K562 (cell line): ENCODE measurements around the gene ALG1L2. TPM values are rescaled to one million over a fixed set of nuclear protein-coding genes. Genes with fewer than 3 reads are reported as not detected.
A peak's percentile ranks its signal among the peaks of the same experiment; 100 is the strongest.
"Not testable (repeated sequence)": the region's sequence is repeated elsewhere in the genome, so short reads cannot be mapped to it uniquely, and the experiment has no call there.

Source experiments
- ATAC-seq: fragments of 200-7000 bp; cut with Tn5 transposase; 3 replicates; pipeline ENCODE4 v1.9.1; 2020; ENCODE audit warnings: moderate library complexity
- BruUV-seq: library from RNA; stranded (reverse); fragments of 400-500 nt; replicated peaks from 2 replicates; lab custom pipeline; 2021; lab: Mats Ljungman, UMichigan
- CTCF ChIA-PET: fragments of 300-600 bp; formaldehyde crosslinking; extraction: SDS; loops from one replicate; lab custom pipeline; 2021; ENCODE audit warnings: low intra/inter-chr PET ratio; lab: Yijun Ruan, JAX
- POLR2A ChIA-PET: fragments of 300-600, 350-650 bp; sonication (Branson Sonifier 250); formaldehyde crosslinking; extraction: SDS; loops from one replicate; lab custom pipeline; 2021; ENCODE audit warnings: antibody characterized with exemption, inconsistent platforms; lab: Yijun Ruan, JAX
- DNase-seq, 4 experiments: peaks; one replicate each; pipeline versions ENCODE4 v3.0.0 to v3.0.0-alpha.2; 2011 to 2018; ENCODE audit warnings: low spot score in 3 of 4, mixed read lengths in 3 of 4; ENCODE audit errors: extremely low read depth in 1 of 4
- FAIRE-seq: peaks from 2 replicates; lab custom pipeline; 2011; peaks lifted over from hg19 to GRCh38; lab: Jason Lieb, UNC
- H2AFZ ChIP-seq: 2 replicates; pipeline ENCODE4 v1.6.0; 2011; ENCODE audit warnings: low read depth, low read length, control low read depth, inconsistent platforms
- H3K27ac ChIP-seq: fragments of 200-600 bp; 3 replicates; pipeline ENCODE4 v1.8.0; 2011; ENCODE audit warnings: low read depth, mild to moderate bottlenecking, control low read depth, inconsistent platforms, low read length, moderate library complexity, mixed read lengths; ENCODE audit errors: extremely low read depth
- H3K27me3 ChIP-seq, 2 experiments: fragments of 300-600 bp in 1 of 2; 2 replicates in 1 of 2; 3 replicates in 1 of 2; pipeline versions ENCODE4 v1.6.0 to v1.8.0; 2011; ENCODE audit warnings: inconsistent platforms in 2 of 2, low read length in 2 of 2, mild to moderate bottlenecking in 1 of 2, mixed read lengths in 1 of 2, moderate library complexity in 1 of 2; ENCODE audit not compliant: control insufficient read depth in 2 of 2, insufficient read depth in 2 of 2
- H3K36me3 ChIP-seq: fragments of 300-600 bp; 3 replicates; pipeline ENCODE4 v1.8.0; 2011; ENCODE audit warnings: mild to moderate bottlenecking, low read length, inconsistent platforms; ENCODE audit not compliant: control insufficient read depth, insufficient read depth
- H3K4me1 ChIP-seq, 2 experiments: fragments of 200-600 bp in 1 of 2; replicated peaks in 1 of 2; 2 replicates in 1 of 2; 3 replicates in 1 of 2; pipeline versions ENCODE4 v1.5.1 to v1.8.0; 2011; ENCODE audit warnings: inconsistent platforms in 2 of 2, low read length in 2 of 2, mild to moderate bottlenecking in 1 of 2, mixed read lengths in 1 of 2, moderate library complexity in 1 of 2; ENCODE audit not compliant: control insufficient read depth in 2 of 2, insufficient read depth in 2 of 2
- H3K4me2 ChIP-seq: 2 replicates; pipeline ENCODE4 v1.6.1; 2011; ENCODE audit warnings: low read length, control low read depth, inconsistent platforms, mixed read lengths; ENCODE audit not compliant: insufficient read depth
- H3K4me3 ChIP-seq: fragments of 200-600 bp; sonication (generic), shearing (Covaris generic); 2 replicates; pipeline ENCODE4 v1.5.1; 2016; ENCODE audit warnings: control low read depth, inconsistent platforms
- H3K79me2 ChIP-seq: fragments of 200-600 bp; 3 replicates; pipeline ENCODE4 v1.8.0; 2011; ENCODE audit warnings: low read length, inconsistent platforms; ENCODE audit not compliant: control insufficient read depth, insufficient read depth
- H3K9ac ChIP-seq, 2 experiments: 2 replicates each; pipeline versions ENCODE4 v1.6.0 to v1.6.1; 2011; ENCODE audit warnings: low read depth in 2 of 2, low read length in 2 of 2, control low read depth in 1 of 2, inconsistent platforms in 1 of 2, mild to moderate bottlenecking in 1 of 2, mixed read lengths in 1 of 2; ENCODE audit not compliant: insufficient read depth in 1 of 2
- H3K9me1 ChIP-seq: one replicate; pipeline ENCODE4 v1.6.0; 2011; ENCODE audit warnings: inconsistent platforms, mild to moderate bottlenecking, low read length, moderate library complexity; ENCODE audit not compliant: control insufficient read depth, insufficient read depth
- H3K9me3 ChIP-seq: replicated peaks from 2 replicates; pipeline ENCODE4 v1.5.1; 2011; ENCODE audit warnings: low read depth, low read length, inconsistent platforms; ENCODE audit not compliant: control insufficient read depth, insufficient read depth
- H4K20me1 ChIP-seq: replicated peaks from 2 replicates; pipeline ENCODE4 v1.6.1; 2011; ENCODE audit warnings: low read length, inconsistent platforms, mixed read lengths; ENCODE audit not compliant: control insufficient read depth, insufficient read depth
- ARID1B ChIP-seq: fragments of 450-650 bp; IDR thresholded peaks from 2 replicates; pipeline ENCODE4 v1.6.1; 2016; ENCODE audit warnings: antibody characterized with exemption, mild to moderate bottlenecking, inconsistent platforms
- CBFA2T2 ChIP-seq: fragments of 450-650 bp; conservative IDR thresholded peaks from 2 replicates; pipeline ENCODE4 v1.6.1; 2017; ENCODE audit warnings: mild to moderate bottlenecking
- CBFA2T3 ChIP-seq: fragments of 450-650 bp; IDR thresholded peaks from 2 replicates; pipeline ENCODE4 v1.6.1; 2017
- CHD1 ChIP-seq: fragments of 200-600 bp; sonication (generic); IDR thresholded peaks from one replicate; pipeline ENCODE4 v1.6.1; 2012; ENCODE audit warnings: mild to moderate bottlenecking, moderate library complexity, low read length, inconsistent platforms
- DDX20 ChIP-seq: fragments of 450-650 bp; IDR thresholded peaks from 2 replicates; pipeline ENCODE4 v1.6.1; 2016; ENCODE audit warnings: missing genetic modification characterization, low read depth, mild to moderate bottlenecking, missing compliant biosample characterization, moderate library complexity
- DPF2 ChIP-seq: fragments of 450-650 bp; IDR thresholded peaks from 2 replicates; pipeline ENCODE4 v1.6.1; 2016
- HNRNPL ChIP-seq: fragments of 200-400 bp; formaldehyde crosslinking; IDR thresholded peaks from 2 replicates; pipeline ENCODE4 v1.6.1; 2017; ENCODE audit warnings: low read depth, mild to moderate bottlenecking, low read length
- RCOR1 ChIP-seq, 2 experiments: IDR thresholded peaks; 2 replicates each; pipeline ENCODE4 v1.6.1; 2012; ENCODE audit warnings: low read depth in 2 of 2, low read length in 2 of 2, borderline replicate concordance in 1 of 2, improper control_type of control experiment in 1 of 2
- SMAD2 ChIP-seq: fragments of 150-350 bp; IDR thresholded peaks from 2 replicates; pipeline ENCODE4 v1.6.1; 2014; ENCODE audit warnings: low read depth, mild to moderate bottlenecking, low read length
- TAL1 ChIP-seq: fragments of 450-650 bp; IDR thresholded peaks from 2 replicates; pipeline ENCODE4 v1.6.1; 2016; ENCODE audit warnings: mild to moderate bottlenecking
- TCF3 ChIP-seq: sonication (generic); formaldehyde crosslinking; IDR thresholded peaks from 2 replicates; pipeline ENCODE4 v1.4.0; 2020; ENCODE audit warnings: mild to moderate bottlenecking, missing genetic modification reagents
- TEAD4 ChIP-seq, 2 experiments: sonication (generic) in 1 of 2; formaldehyde crosslinking in 1 of 2; IDR thresholded peaks; 2 replicates each; pipeline versions ENCODE4 v1.6.1 to v1.8.0; 2012 to 2022; ENCODE audit warnings: borderline replicate concordance in 1 of 2, inconsistent platforms in 1 of 2, low read length in 1 of 2, mild to moderate bottlenecking in 1 of 2, missing genetic modification reagents in 1 of 2
- WGBS: fragments of 100-300 bp; shearing (Covaris generic); methylation state at CpG from one replicate; pipeline ENCODE4 v1.1.6; 2016; ENCODE audit warnings: low coverage, mixed read lengths; ENCODE audit not compliant: insufficient coverage; ENCODE audit errors: missing lambda C conversion rate; 5-methylcytosine and 5-hydroxymethylcytosine counted together
- in situ Hi-C: fragments of 300-500 bp; cut with MboI; formaldehyde crosslinking; loops from 4 replicates; pipeline ENCODE4 v1.15.0; 2018; ENCODE audit warnings: inconsistent platforms, mixed read lengths
- intact Hi-C: fragments of 100-400 bp; cut with micrococcal nuclease; formaldehyde crosslinking; loops from 2 replicates; pipeline ENCODE4 v1.14.2; 2022
- polyA plus RNA-seq, 8 experiments: library from polyadenylated mRNA; depleted of rRNA in 4 of 8; stranded (reverse) in 5 of 8; unstranded in 3 of 8; fragments of >200 nt; fragmentation: Nextera tagmentation in 2 of 8; fragmentation: Illumina TruSeq in 1 of 8; extraction: Ambion mirVana in 2 of 8; extraction: Trizol in 1 of 8; gene quantifications; 2 replicates each; pipeline versions ENCODE4 v1.2.1 to v1.2.3, GENCODE V29; 2011 to 2014; ENCODE audit warnings: inconsistent platforms in 1 of 8, missing spikeins in 1 of 8
- total RNA-seq, 7 experiments: library from RNA; depleted of rRNA in 6 of 7; stranded (reverse); fragments of >200 nt in 6 of 7; fragmentation: Illumina TruSeq in 2 of 7; extraction: Trizol in 2 of 7; gene quantifications; 2 replicates each; pipeline versions ENCODE4 v1.2.1 to v1.2.3, GENCODE V29; 2011 to 2021; ENCODE audit warnings: low replicate concordance in 1 of 7

ALG1L2 gene
- total and polyA plus RNA-seq, 9 of the 15 experiments (the other 6 are each of a cell fraction or from before 2014, with no cell fraction given) = 0.10 to 1.1 (median 0.33) TPM; not detected in 2

DNA sequence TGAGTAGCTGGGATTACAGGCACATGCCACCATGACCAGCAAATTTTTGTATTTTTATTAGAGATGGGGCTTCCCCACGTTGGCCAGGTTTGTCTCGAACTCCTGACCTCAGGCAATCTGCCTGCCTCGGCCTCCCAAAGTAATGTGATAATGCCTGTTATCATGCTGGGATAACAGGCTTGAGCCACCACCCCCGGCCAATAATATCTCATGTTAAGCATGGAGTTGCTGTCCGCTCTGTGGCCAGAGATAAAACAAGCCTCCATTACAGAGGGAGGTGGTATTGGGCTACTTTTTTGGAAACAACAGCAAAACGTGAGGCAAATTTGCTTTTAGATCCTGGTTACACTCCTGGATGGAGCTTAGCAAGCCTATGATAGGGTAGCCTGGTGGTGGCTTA lies 32.9 kb upstream of the ALG1L2 start:
- peak overlapping the region; percentile 55; the same call in 1 of the 2 replicates for H2AFZ ChIP-seq
- H3K9me3 ChIP-seq = no peaks in the 10 kb centered on the region
- in situ Hi-C loops (no loop called here), intact Hi-C loops (no loop called here)
- DNase-seq (peak in 2 of 4 experiments; percentile 4 to 49), FAIRE-seq (no peak), ATAC-seq (no peak)
- no TSS peak for BruUV-seq
- TF ChIP-seq DPF2 (0 out of 2 replicates have a peak, but pooled peaks have one; percentile 34), CBFA2T2 (peak; percentile 61), CHD1 (no peak), HNRNPL (no peak), SMAD2 (no peak), DDX20 (tag) (no peak), RCOR1 (IDR thresholded peaks at IDR 0.05; ENCODE audit: borderline replicate concordance in 1 of 2, low read depth in 2 of 2, low read length in 2 of 2) (0 out of 4 replicates have a peak, but pooled peaks of 1 of the 2 experiments have one; percentile 34), ARID1B (peak; percentile 45; the same call in 1 of the 2 replicates), CBFA2T3 (peak; percentile 73), TAL1 (peak; percentile 55; the same call in 1 of the 2 replicates), TCF3 (CRISPR knock-in tag) (peak; percentile 59), TEAD4 (IDR thresholded peaks at IDR 0.05; ENCODE audit: low read length) (peak; percentile 41; the same call in 1 of the 2 replicates), TEAD4 (CRISPR knock-in tag; IDR thresholded peaks at IDR 0.05; ENCODE audit: borderline replicate concordance) (no peak)
- H3K4me1 ChIP-seq = no peaks in the 10 kb centered on the region; a peak in 3 of 5 replicates
- no peak overlapping the region for H3K4me3 ChIP-seq
- H4K20me1 ChIP-seq = no peaks in the 10 kb centered on the region
- no peaks in the 10 kb centered on the region for H3K9me1 ChIP-seq
- no peak overlapping the region for H3K9ac ChIP-seq
- no peaks in the 10 kb centered on the region for H3K36me3 ChIP-seq
- H3K4me2 ChIP-seq = peak overlapping the region; percentile 46; the same call in 1 of the 2 replicates
- CTCF ChIA-PET = no interaction called here
- no peak overlapping the region; the same call in 2 of the 3 replicates for H3K27ac ChIP-seq
- peaks cover 0 to 4% of the 10 kb centered on the region in 2 experiments; a peak in 1 of 5 replicates for H3K27me3 ChIP-seq
- POLR2A ChIA-PET = no interaction called here
- no peaks in the 10 kb centered on the region for H3K79me2 ChIP-seq
- 0% methylated on average over 3 of the region's 6 CpGs for WGBS

DNA sequence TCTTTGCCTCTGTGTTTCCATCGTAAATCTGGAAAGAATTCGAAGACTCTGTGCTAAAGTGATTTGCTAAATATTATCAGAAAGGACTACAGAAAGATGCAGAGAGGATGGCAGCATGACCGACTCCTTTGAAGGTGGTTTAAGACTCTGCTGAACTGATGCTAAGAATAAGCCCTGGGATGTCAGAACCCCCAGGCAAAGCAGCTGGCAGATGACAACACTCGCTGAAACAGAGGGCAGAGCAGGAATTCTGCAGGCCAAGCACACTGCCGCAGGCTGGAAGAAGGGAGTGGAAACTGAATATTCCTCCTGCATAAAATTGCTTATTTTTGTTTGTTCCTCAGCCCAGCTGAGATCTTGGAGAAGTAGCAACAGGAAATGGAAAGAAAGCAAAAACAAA lies 29.3 kb upstream of the ALG1L2 start:
- CTCF ChIA-PET, H3K9me3 ChIP-seq, H2AFZ ChIP-seq, H3K36me3 ChIP-seq, H3K4me2 ChIP-seq, H4K20me1 ChIP-seq, DNase-seq, ATAC-seq, FAIRE-seq, H3K4me1 ChIP-seq, H3K27ac ChIP-seq, H3K27me3 ChIP-seq, H3K9ac ChIP-seq, H3K4me3 ChIP-seq, BruUV-seq, H3K9me1 ChIP-seq, H3K79me2 ChIP-seq, in situ Hi-C loops, intact Hi-C loops, POLR2A ChIA-PET: not testable (repeated sequence)
- WGBS = 10% methylated on average over 5 of the region's 5 CpGs
